SH-SY5Y (cell line): ENCODE results near the gene PPP3R2.

ENCODE experiments used
- GATA2 ChIP-seq: IDR thresholded peaks from 2 replicates; pipeline ENCODE4 v1.6.1; 2011; ENCODE audit warnings: mild to moderate bottlenecking, low read depth, low read length
- GATA3 ChIP-seq: IDR thresholded peaks from 2 replicates; pipeline ENCODE4 v1.6.1; 2011; ENCODE audit warnings: low read depth, mild to moderate bottlenecking, low read length, moderate library complexity

- TF ChIP-seq GATA3 (no peak), GATA2 (no peak)
Observed at GRCh38 chr9:101579711-101580545, 14.8 kb downstream of the PPP3R2 start.
